ENCODE results near the gene TFF2.

TFF2 gene

GRCh38 chr21:42317826-42318746 is 32.7 kb downstream of the TFF2 start:
- DNase-seq, result no peak

- no peak for DNase-seq
Observed at GRCh38 chr21:42317341-42317741, 33.5 kb downstream of the TFF2 start.

GRCh38 chr21:42316891-42317290 is 33.9 kb downstream of the TFF2 start:
- no peak for DNase-seq

DNA sequence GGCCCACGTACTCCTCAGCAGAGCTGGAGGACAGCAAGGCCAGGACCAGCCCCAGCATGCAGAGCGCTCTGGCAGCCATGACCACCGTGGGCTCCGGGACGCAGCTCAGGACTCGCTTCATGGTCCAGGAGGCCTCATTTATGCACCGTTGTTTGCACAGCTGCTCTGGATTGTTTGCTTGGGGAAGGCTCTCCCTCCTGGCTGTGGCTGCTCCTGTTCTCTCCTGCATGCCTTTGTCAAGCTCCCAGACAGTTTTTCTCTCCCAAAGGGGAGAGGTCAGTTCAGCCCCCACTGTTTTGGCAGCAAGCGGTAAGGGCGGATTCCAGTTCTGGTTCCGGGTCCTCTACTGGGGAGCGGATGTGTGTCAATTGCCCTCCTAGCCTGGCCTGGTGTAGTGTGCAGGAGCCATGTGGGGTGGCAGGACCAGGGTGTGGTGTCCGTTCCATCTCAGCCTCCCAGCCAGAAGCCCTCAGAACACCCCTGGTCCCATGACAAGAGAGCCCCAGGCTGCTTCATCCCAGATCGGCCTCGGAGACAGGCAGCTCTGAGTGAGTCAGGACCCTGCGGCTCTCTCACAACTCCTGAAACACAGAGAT is 35.4 kb downstream of the TFF2 start, which contains the start of gene TFF3:
TSS of gene TFF3 (minus strand) at position 114 of the 596 bp plus-strand sequence. CDS start at position 79, 35 bp downstream.
- DNase-seq, result no peak

GRCh38 chr21:42314616-42315295 is 36.0 kb downstream of the TFF2 start:
- DNase-seq, result no peak

- no peak for DNase-seq
Observed at GRCh38 chr21:42313501-42313969, 37.3 kb downstream of the TFF2 start.

DNA sequence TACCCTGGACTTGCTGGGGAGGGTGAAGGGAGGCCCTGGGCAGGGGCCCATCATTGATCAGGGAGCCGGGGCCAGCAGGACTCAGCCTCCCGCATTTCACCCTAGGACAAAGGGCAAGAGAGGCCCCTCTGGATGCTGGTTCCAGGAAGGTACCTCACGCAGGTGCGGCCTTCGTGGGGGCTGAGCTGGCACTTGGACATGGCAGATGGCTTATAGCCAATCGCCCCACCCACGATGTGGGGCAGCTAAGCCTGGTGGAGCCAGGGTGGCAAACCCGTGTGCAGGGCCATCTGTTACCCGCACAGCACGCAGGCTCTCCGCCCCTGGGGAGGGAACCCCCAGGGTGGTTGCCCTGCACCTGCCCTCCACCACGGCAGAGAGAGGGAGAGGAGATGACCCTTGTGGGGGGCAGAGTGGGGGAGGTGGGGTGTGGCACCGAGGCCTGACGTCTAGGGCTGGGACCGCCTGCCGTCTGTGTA is 38.1 kb downstream of the TFF2 start:
- DNase-seq, result no peak

DNA sequence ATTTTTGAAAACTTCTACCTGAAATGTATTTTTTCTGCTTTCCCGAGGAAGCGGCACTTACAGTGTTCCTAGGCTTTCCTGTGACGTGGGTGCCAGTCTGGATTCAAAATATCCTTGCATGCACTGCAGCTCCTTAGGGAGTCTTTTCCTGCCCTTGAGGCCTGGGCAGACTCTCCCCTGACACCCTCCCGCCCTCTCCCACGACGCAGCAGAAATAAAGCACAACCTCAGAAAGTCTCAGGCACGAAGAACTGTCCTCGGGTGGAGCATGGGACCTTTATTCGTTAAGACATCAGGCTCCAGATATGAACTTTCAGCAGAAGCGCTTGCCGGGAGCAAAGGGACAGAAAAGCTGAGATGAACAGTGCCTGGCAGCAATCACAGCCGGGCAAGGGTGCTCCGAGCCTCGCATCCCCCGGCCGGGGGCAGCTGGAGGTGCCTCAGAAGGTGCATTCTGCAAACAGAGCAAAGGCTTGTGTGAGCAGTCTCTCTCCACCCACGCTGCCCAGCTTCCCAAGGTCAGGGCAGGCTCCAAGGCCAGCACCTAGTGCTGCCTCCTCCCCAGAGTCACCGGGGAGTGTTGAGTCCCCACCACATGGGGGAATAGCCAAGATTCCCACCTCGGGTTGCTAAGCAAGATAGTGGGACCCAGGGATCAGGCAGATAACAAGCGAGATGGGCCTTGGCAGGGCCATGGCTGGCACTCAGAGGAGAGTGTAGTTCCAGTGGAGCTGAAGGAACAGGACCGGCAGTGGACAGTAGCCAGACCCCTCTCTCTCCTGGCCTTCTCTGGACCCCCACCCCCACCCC is 38.8 kb downstream of the TFF2 start:
- no peak for DNase-seq

- no peak for DNase-seq
Observed at GRCh38 chr21:42311160-42311559, 39.6 kb downstream of the TFF2 start.

GRCh38 chr21:42310411-42311001 is 40.3 kb downstream of the TFF2 start:
- no peak for DNase-seq

DNA sequence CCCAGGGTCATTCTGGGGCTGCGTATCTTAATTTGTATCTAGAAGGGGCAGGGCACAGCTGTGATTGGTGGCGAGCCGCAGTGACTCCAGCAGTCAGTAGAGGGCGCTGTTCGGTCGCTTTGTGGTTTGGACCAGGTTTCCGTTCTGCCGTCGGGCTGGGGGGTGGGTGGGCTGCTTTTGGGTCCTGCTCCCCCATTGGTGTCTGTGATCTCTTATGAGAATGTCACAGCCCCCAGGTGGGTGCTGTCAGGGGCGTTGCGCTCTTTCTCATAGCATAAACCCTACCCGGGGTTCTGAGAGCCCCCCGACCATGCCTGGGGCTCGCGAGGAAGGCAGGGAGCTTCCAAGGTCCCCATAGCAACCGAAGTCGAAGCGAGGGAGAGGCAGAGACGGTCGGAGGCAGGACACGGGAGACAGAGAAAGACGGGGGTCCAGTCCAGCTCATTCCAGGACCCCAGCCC is 41.0 kb downstream of the TFF2 start:
- DNase-seq, result peak; percentile 68

GRCh38 chr21:42308914-42309752 is 41.7 kb downstream of the TFF2 start:
- DNase-seq, result no peak

DNA sequence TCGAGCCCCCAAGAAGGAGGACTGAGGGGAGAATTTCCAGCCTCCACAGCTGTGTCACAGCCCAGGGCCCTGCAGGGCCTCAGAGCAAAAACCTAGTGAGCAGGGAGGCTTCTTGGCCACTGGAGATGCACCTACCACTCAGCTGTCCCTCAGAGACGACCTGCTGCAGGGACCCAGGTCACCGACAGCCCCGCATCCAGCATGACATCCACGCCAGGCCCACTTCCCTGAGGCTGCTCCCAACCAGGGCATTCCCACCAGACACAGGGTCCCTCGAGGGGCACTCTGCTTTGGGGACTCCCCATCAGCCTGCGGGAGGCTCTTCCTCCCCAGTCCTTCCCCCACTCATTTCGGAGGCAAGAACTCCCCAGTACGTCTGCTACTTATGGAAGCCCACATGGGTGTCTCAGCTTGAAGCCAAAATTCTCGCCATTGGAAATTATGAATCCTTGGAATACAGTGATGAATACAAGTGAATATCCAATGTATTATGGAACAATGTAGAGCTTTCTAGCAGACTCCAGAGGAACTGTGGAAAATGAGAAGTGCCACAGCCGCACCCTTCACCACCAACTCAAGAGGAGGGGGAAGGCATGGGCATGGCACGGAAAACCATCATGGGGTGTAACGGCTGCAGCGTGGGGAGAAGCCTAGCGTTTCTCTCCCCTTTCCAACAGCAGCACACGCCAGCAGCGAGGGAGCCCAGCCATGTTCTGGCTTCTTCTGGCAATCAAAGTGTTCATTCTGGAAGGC is 42.5 kb downstream of the TFF2 start:
- DNase-seq, result no peak

DNA sequence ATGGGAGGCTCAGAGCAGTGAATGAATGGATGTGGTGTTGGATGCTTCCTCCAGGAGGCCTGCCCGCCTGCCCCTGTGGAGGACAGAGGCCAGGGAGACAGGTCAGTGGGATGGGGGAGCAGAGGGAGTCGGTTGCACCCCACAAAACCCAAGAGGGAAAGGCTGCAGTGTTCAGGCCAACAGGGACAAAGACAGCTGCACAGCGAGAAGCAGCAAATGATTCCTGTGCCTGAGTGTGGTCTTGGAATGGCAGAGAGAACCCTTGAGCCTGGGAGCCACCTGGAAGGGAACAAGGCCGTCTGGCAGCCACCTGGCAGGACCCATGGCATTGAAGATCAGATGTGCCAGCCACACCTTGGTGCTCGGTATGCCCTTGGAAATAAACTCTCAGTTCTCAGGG is 43.7 kb downstream of the TFF2 start:
- DNase-seq, result no peak

GRCh38 chr21:42306366-42307035 is 44.3 kb downstream of the TFF2 start:
- DNase-seq, result no peak

GRCh38 chr21:42305707-42306147 is 45.1 kb downstream of the TFF2 start:
- no peak for DNase-seq

DNA sequence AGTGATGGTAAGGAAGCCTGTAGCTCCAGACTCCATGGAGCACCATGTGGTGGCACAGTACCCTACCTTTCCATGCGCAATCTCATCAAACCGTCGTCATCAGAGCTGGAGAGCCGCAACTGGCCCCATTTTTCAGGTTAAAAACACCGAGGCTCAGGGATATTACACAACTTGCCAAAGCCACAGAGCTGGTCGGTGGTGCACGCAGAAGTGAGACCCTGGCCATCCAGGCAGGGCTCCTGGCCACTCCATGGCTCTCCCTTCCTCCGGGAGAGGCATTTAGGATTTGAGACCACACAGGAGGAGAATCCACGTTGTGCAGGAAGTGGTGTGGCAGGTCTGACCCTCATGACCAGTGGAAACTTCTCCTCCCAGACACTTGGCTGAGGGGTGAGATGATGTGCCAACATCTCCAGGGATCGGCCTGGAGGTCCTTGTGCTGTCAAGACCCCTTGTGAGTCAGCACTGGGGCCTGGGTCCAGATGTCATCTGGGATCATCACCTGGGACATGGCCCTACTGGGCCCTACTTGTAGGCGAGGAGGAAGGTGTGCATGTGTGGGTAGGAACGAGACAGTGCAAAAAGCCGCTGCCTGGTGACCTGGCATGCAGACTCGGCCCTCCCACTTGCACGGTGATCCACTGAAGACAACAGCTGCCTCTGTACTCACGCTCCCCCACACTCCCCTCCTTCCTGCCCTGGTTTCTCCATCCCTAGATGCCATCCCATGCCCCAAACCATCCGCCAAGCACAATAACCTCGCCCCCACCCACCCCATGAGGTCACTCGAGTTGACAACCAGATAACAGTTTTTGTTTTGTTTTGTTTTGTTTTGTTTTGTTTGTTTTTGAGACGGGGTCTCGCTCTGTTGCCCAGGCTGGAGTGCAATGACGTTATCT is 46.0 kb downstream of the TFF2 start:
- no peak for DNase-seq

- DNase-seq, result no peak
Observed at GRCh38 chr21:42303443-42303842, 47.4 kb downstream of the TFF2 start.
